ENCODE data around the gene CD226.

Gene CD226

DNA sequence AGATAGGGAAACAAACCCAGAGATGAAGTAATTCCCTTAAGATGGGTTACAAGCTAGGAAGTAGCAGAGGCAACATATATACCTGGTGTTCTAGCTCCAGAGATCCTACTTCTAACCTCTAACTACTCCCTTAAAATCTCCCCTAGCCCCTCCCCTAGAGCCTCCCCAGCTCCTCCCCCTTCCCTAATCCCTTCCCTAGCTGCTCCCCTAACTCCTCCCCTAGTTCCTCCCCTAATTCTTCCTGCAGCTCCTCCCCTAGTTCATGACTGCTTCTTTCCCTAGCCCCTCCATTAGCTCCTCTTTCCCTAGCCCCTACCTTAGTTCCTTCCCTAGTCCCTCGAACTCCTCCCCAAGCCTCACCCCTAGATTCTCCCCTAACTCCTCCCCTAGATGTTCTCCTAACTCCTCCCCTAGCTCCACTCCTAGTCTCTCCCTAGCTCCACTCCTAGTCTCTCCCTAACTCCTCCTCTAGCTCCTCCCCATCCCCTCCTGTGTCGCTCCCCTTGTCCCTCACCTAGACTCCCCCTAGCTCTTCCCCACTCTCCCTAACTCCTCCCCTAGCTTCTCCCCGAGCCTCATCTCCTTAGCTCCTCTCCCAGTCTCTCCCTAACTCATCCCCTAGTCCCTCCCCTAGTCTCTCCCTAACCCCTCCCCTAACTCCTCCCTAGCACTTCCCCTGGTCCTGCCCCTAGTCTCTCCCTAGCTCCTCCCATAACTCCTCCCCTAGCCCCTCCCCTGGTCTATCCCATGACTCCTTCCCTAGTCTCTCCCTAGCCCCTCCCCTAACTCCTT, 108.9 kb downstream of the CD226 start (continued):
- TF ChIP-seq, protein P1, sequence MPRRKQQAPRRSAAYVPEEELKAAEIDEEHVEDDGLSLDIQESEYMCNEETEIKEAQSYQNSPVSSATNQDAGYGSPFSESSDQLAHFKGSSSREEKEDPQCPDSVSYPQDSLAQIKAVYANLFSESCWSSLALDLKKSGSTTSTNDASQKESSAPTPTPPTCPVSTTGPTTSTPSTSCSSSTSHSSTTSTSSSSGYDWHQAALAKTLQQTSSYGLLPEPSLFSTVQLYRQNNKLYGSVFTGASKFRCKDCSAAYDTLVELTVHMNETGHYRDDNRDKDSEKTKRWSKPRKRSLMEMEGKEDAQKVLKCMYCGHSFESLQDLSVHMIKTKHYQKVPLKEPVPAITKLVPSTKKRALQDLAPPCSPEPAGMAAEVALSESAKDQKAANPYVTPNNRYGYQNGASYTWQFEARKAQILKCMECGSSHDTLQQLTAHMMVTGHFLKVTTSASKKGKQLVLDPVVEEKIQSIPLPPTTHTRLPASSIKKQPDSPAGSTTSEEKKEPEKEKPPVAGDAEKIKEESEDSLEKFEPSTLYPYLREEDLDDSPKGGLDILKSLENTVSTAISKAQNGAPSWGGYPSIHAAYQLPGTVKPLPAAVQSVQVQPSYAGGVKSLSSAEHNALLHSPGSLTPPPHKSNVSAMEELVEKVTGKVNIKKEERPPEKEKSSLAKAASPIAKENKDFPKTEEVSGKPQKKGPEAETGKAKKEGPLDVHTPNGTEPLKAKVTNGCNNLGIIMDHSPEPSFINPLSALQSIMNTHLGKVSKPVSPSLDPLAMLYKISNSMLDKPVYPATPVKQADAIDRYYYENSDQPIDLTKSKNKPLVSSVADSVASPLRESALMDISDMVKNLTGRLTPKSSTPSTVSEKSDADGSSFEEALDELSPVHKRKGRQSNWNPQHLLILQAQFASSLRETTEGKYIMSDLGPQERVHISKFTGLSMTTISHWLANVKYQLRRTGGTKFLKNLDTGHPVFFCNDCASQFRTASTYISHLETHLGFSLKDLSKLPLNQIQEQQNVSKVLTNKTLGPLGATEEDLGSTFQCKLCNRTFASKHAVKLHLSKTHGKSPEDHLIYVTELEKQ (tag by site-specific recombination; IDR thresholded peaks at IDR 0.05; ENCODE audit: borderline replicate concordance): no peak
- TF ChIP-seq SCRT1 (tag by site-specific recombination; IDR thresholded peaks at IDR 0.05; ENCODE audit: borderline replicate concordance) (no peak), GLI2 (tag by site-specific recombination; IDR thresholded peaks at IDR 0.05; ENCODE audit: borderline replicate concordance, low read depth) (no peak), ZNF830 (tag by site-specific recombination; IDR thresholded peaks at IDR 0.05; ENCODE audit: low read depth) (no peak), ZNF747 (tag by site-specific recombination; IDR thresholded peaks at IDR 0.05) (no peak), YY2 (tag by site-specific recombination; IDR thresholded peaks at IDR 0.05) (no peak), ZNF394 (tag by site-specific recombination; IDR thresholded peaks at IDR 0.05; ENCODE audit: borderline replicate concordance) (no peak), WT1 (tag by site-specific recombination; IDR thresholded peaks at IDR 0.05) (peak; percentile 89), ZNF777 (tag by site-specific recombination; IDR thresholded peaks at IDR 0.05; ENCODE audit: borderline replicate concordance) (no peak), ZNF2 (tag by site-specific recombination; IDR thresholded peaks at IDR 0.05) (no peak), ZNF701 (tag by site-specific recombination; IDR thresholded peaks at IDR 0.05) (no peak), ZNF157 (tag by site-specific recombination; IDR thresholded peaks at IDR 0.05) (no peak), ZBTB20 (tag by site-specific recombination; IDR thresholded peaks at IDR 0.05) (no peak), ZNF202 (tag by site-specific recombination; IDR thresholded peaks at IDR 0.05; ENCODE audit: borderline replicate concordance) (no peak), ZNF521 (tag by site-specific recombination; IDR thresholded peaks at IDR 0.05) (no peak), TRIM28 (IDR thresholded peaks at IDR 0.05; ENCODE audit: borderline replicate concordance, low read length) (no peak), SP3 (tag by site-specific recombination; IDR thresholded peaks at IDR 0.05) (peak; percentile 85), ZEB2 (tag by site-specific recombination; IDR thresholded peaks at IDR 0.05) (no peak)
- TF ChIP-seq, protein P2, sequence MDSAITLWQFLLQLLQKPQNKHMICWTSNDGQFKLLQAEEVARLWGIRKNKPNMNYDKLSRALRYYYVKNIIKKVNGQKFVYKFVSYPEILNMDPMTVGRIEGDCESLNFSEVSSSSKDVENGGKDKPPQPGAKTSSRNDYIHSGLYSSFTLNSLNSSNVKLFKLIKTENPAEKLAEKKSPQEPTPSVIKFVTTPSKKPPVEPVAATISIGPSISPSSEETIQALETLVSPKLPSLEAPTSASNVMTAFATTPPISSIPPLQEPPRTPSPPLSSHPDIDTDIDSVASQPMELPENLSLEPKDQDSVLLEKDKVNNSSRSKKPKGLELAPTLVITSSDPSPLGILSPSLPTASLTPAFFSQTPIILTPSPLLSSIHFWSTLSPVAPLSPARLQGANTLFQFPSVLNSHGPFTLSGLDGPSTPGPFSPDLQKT (IDR thresholded peaks at IDR 0.05; ENCODE audit: borderline replicate concordance, low read depth, low read length): no peak
- TF ChIP-seq, protein P3, sequence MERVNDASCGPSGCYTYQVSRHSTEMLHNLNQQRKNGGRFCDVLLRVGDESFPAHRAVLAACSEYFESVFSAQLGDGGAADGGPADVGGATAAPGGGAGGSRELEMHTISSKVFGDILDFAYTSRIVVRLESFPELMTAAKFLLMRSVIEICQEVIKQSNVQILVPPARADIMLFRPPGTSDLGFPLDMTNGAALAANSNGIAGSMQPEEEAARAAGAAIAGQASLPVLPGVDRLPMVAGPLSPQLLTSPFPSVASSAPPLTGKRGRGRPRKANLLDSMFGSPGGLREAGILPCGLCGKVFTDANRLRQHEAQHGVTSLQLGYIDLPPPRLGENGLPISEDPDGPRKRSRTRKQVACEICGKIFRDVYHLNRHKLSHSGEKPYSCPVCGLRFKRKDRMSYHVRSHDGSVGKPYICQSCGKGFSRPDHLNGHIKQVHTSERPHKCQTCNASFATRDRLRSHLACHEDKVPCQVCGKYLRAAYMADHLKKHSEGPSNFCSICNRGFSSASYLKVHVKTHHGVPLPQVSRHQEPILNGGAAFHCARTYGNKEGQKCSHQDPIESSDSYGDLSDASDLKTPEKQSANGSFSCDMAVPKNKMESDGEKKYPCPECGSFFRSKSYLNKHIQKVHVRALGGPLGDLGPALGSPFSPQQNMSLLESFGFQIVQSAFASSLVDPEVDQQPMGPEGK (tag by site-specific recombination; IDR thresholded peaks at IDR 0.05): peak; percentile 64
- TF ChIP-seq, protein P4, sequence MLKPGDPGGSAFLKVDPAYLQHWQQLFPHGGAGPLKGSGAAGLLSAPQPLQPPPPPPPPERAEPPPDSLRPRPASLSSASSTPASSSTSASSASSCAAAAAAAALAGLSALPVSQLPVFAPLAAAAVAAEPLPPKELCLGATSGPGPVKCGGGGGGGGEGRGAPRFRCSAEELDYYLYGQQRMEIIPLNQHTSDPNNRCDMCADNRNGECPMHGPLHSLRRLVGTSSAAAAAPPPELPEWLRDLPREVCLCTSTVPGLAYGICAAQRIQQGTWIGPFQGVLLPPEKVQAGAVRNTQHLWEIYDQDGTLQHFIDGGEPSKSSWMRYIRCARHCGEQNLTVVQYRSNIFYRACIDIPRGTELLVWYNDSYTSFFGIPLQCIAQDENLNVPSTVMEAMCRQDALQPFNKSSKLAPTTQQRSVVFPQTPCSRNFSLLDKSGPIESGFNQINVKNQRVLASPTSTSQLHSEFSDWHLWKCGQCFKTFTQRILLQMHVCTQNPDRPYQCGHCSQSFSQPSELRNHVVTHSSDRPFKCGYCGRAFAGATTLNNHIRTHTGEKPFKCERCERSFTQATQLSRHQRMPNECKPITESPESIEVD (tag by site-specific recombination; IDR thresholded peaks at IDR 0.05): no peak
- TF ChIP-seq, protein P5, sequence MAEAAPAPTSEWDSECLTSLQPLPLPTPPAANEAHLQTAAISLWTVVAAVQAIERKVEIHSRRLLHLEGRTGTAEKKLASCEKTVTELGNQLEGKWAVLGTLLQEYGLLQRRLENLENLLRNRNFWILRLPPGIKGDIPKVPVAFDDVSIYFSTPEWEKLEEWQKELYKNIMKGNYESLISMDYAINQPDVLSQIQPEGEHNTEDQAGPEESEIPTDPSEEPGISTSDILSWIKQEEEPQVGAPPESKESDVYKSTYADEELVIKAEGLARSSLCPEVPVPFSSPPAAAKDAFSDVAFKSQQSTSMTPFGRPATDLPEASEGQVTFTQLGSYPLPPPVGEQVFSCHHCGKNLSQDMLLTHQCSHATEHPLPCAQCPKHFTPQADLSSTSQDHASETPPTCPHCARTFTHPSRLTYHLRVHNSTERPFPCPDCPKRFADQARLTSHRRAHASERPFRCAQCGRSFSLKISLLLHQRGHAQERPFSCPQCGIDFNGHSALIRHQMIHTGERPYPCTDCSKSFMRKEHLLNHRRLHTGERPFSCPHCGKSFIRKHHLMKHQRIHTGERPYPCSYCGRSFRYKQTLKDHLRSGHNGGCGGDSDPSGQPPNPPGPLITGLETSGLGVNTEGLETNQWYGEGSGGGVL (tag by site-specific recombination; IDR thresholded peaks at IDR 0.05): no peak
- TF ChIP-seq, protein P6, sequence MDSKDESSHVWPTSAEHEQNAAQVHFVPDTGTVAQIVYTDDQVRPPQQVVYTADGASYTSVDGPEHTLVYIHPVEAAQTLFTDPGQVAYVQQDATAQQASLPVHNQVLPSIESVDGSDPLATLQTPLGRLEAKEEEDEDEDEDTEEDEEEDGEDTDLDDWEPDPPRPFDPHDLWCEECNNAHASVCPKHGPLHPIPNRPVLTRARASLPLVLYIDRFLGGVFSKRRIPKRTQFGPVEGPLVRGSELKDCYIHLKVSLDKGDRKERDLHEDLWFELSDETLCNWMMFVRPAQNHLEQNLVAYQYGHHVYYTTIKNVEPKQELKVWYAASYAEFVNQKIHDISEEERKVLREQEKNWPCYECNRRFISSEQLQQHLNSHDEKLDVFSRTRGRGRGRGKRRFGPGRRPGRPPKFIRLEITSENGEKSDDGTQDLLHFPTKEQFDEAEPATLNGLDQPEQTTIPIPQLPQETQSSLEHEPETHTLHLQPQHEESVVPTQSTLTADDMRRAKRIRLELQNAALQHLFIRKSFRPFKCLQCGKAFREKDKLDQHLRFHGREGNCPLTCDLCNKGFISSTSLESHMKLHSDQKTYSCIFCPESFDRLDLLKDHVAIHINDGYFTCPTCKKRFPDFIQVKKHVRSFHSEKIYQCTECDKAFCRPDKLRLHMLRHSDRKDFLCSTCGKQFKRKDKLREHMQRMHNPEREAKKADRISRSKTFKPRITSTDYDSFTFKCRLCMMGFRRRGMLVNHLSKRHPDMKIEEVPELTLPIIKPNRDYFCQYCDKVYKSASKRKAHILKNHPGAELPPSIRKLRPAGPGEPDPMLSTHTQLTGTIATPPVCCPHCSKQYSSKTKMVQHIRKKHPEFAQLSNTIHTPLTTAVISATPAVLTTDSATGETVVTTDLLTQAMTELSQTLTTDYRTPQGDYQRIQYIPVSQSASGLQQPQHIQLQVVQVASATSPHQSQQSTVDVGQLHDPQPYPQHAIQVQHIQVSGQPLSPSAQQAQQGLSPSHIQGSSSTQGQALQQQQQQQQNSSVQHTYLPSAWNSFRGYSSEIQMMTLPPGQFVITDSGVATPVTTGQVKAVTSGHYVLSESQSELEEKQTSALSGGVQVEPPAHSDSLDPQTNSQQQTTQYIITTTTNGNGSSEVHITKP (tag by site-specific recombination; IDR thresholded peaks at IDR 0.05): peak; percentile 64

All from HEK293 (cell line).